IMR-90 (cell line): ENCODE data around the gene RALGAPA2. TPM values are rescaled to one million over a fixed set of nuclear protein-coding genes. Genes with fewer than 3 reads are reported as not detected.

Source experiments
- ATAC-seq: fragments of 200-7000 bp; cut with Tn5 transposase; 2 replicates; pipeline ENCODE4 v1.9.1; 2020; ENCODE audit warnings: low read depth, mild to moderate bottlenecking, moderate library complexity
- BruUV-seq: library from RNA; stranded (reverse); fragments of 400-500 nt; replicated peaks from 2 replicates; lab custom pipeline; 2021; lab: Mats Ljungman, UMichigan
- CTCF ChIA-PET: fragments of 300-600 bp; formaldehyde crosslinking; extraction: SDS; loops from one replicate; lab custom pipeline; 2021; ENCODE audit warnings: antibody characterized with exemption; lab: Yijun Ruan, JAX
- POLR2A ChIA-PET: fragments of 300-600 bp; sonication (Branson Sonifier 250); formaldehyde crosslinking; loops from one replicate; lab custom pipeline; 2022; ENCODE audit warnings: antibody characterized with exemption; ENCODE audit not compliant: unreplicated experiment; lab: Charles Lee
- DNase-seq: peaks from one replicate; pipeline ENCODE4 v3.0.0; 2013
- H2AFZ ChIP-seq: replicated peaks from 2 replicates; pipeline ENCODE3; 2013; ENCODE audit warnings: low read length, mild to moderate bottlenecking; ENCODE audit not compliant: poor library complexity
- H2AK5ac ChIP-seq: 2 replicates; pipeline ENCODE4 v1.6.1; 2013; ENCODE audit warnings: low read depth, low read length, inconsistent platforms
- H2AK9ac ChIP-seq: replicated peaks from 2 replicates; pipeline ENCODE3; 2013; ENCODE audit warnings: mild to moderate bottlenecking, low read depth, low read length, moderate library complexity; ENCODE audit not compliant: poor library complexity
- H2BK120ac ChIP-seq: 2 replicates; pipeline ENCODE4 v1.6.1; 2013; ENCODE audit warnings: low read depth, low read length, inconsistent platforms
- H2BK15ac ChIP-seq: 3 replicates; pipeline ENCODE4 v1.6.1; 2013; ENCODE audit warnings: low read depth, low read length, inconsistent platforms
- H2BK20ac ChIP-seq: 2 replicates; pipeline ENCODE4 v1.6.1; 2013; ENCODE audit warnings: low read depth, mild to moderate bottlenecking, inconsistent platforms, low read length, moderate library complexity
- H2BK5ac ChIP-seq: 2 replicates; pipeline ENCODE4 v1.6.1; 2013; ENCODE audit warnings: mild to moderate bottlenecking, low read depth, low read length, inconsistent platforms; ENCODE audit not compliant: poor library complexity, severe bottlenecking
- H3K14ac ChIP-seq: replicated peaks from 2 replicates; pipeline ENCODE4 v1.6.1; 2013; ENCODE audit warnings: low read depth, low read length, inconsistent platforms
- H3K18ac ChIP-seq: 2 replicates; pipeline ENCODE4 v1.6.1; 2013; ENCODE audit warnings: low read depth, low read length, control low read depth
- H3K23ac ChIP-seq: 2 replicates; pipeline ENCODE4 v1.6.1; 2013; ENCODE audit warnings: low read depth, low read length, inconsistent platforms
- H3K27ac ChIP-seq: 2 replicates; pipeline ENCODE4 v1.5.1; 2013; ENCODE audit warnings: mild to moderate bottlenecking, control low read depth, low read length; ENCODE audit not compliant: insufficient read depth
- H3K27me3 ChIP-seq: 2 replicates; pipeline ENCODE4 v1.6.1; 2013; ENCODE audit warnings: low read length; ENCODE audit not compliant: control insufficient read depth, insufficient read depth
- H3K36me3 ChIP-seq: 2 replicates; pipeline ENCODE4 v1.6.1; 2013; ENCODE audit warnings: low read length, mixed read lengths; ENCODE audit not compliant: control insufficient read depth, insufficient read depth
- H3K4ac ChIP-seq: 2 replicates; pipeline ENCODE4 v1.6.1; 2013; ENCODE audit warnings: low read depth, low read length, inconsistent platforms
- H3K4me1 ChIP-seq: 2 replicates; pipeline ENCODE4 v1.6.1; 2013; ENCODE audit warnings: low read length, mixed read lengths; ENCODE audit not compliant: control insufficient read depth, insufficient read depth
- H3K4me2 ChIP-seq: 2 replicates; pipeline ENCODE4 v1.6.1; 2013; ENCODE audit warnings: low read depth, mild to moderate bottlenecking, control low read depth, low read length, moderate library complexity
- H3K4me3 ChIP-seq: 2 replicates; pipeline ENCODE4 v1.5.1; 2013; ENCODE audit warnings: low read depth, mild to moderate bottlenecking, control low read depth, low read length, moderate library complexity; ENCODE audit not compliant: insufficient read depth
- H3K56ac ChIP-seq: 2 replicates; pipeline ENCODE4 v1.6.1; 2013; ENCODE audit warnings: low read length, inconsistent platforms; ENCODE audit not compliant: insufficient read depth; ENCODE audit errors: extremely low read depth
- H3K79me1 ChIP-seq, 2 experiments: 2 replicates each; pipeline ENCODE4 v1.6.1; 2013; ENCODE audit warnings: low read length in 2 of 2, inconsistent platforms in 1 of 2, low read depth in 1 of 2
- H3K9ac ChIP-seq: 2 replicates; pipeline ENCODE4 v1.6.1; 2013; ENCODE audit warnings: low read depth, low read length, control low read depth
- H3K9me1 ChIP-seq: 2 replicates; pipeline ENCODE4 v1.6.1; 2013; ENCODE audit warnings: low read length, inconsistent platforms; ENCODE audit not compliant: insufficient read depth
- H3K9me3 ChIP-seq: 2 replicates; pipeline ENCODE4 v1.6.1; 2013; ENCODE audit warnings: low read length; ENCODE audit not compliant: control insufficient read depth, insufficient read depth
- H4K20me1 ChIP-seq: 2 replicates; pipeline ENCODE4 v1.6.1; 2013; ENCODE audit warnings: low read length, inconsistent platforms; ENCODE audit not compliant: insufficient read depth
- H4K5ac ChIP-seq: 2 replicates; pipeline ENCODE4 v1.6.1; 2013; ENCODE audit warnings: mild to moderate bottlenecking, low read depth, low read length, control low read depth
- H4K8ac ChIP-seq, 2 experiments: 2 replicates each; pipeline ENCODE4 v1.6.1; 2013; ENCODE audit warnings: low read depth in 2 of 2, low read length in 2 of 2, control low read depth in 1 of 2, inconsistent platforms in 1 of 2
- H4K91ac ChIP-seq: 2 replicates; pipeline ENCODE4 v1.6.1; 2013; ENCODE audit warnings: low read depth, low read length, inconsistent platforms; ENCODE audit not compliant: insufficient read depth
- BHLHE40 ChIP-seq: fragments of 150-350 bp; IDR thresholded peaks from 2 replicates; pipeline ENCODE4 v1.6.1; 2016; ENCODE audit warnings: mild to moderate bottlenecking, low read depth, low read length
- CEBPB ChIP-seq: IDR thresholded peaks from 2 replicates; pipeline ENCODE4 v1.6.1; 2012; ENCODE audit warnings: low read depth, low read length, improper control_type of control experiment
- CHD1 ChIP-seq: IDR thresholded peaks from 2 replicates; pipeline ENCODE4 v1.6.1; 2012; ENCODE audit warnings: low read depth, low read length, improper control_type of control experiment
- CTCF ChIP-seq: conservative IDR thresholded peaks from 2 replicates; pipeline ENCODE4 v1.5.1; 2012; ENCODE audit warnings: mild to moderate bottlenecking, low read depth, low read length, improper control_type of control experiment
- ELK1 ChIP-seq: fragments of 150-350 bp; IDR thresholded peaks from 2 replicates; pipeline ENCODE4 v1.6.1; 2016; ENCODE audit warnings: low read depth, mild to moderate bottlenecking, low read length, moderate library complexity, borderline replicate concordance
- FOS ChIP-seq: fragments of 150-350 bp; IDR thresholded peaks from 2 replicates; pipeline ENCODE4 v1.6.1; 2016; ENCODE audit warnings: low read depth, low read length
- MAFK ChIP-seq: IDR thresholded peaks from 2 replicates; pipeline ENCODE4 v1.6.1; 2012; ENCODE audit warnings: low read depth, low read length, improper control_type of control experiment
- MAZ ChIP-seq: IDR thresholded peaks from 2 replicates; pipeline ENCODE4 v1.6.1; 2012; ENCODE audit warnings: low read depth, mild to moderate bottlenecking, low read length, improper control_type of control experiment, moderate library complexity, borderline replicate concordance
- MXI1 ChIP-seq: IDR thresholded peaks from 2 replicates; pipeline ENCODE4 v1.6.1; 2012; ENCODE audit warnings: low read depth, mild to moderate bottlenecking, low read length, moderate library complexity, borderline replicate concordance
- POLR2A ChIP-seq: IDR thresholded peaks from 2 replicates; pipeline ENCODE4 v1.6.1; 2012; ENCODE audit warnings: mild to moderate bottlenecking, low read depth, low read length
- RAD21 ChIP-seq: IDR thresholded peaks from 2 replicates; pipeline ENCODE4 v1.6.1; 2012; ENCODE audit warnings: low read length, improper control_type of control experiment
- RCOR1 ChIP-seq: IDR thresholded peaks from 2 replicates; pipeline ENCODE4 v1.6.1; 2012; ENCODE audit warnings: mild to moderate bottlenecking, low read length, improper control_type of control experiment; ENCODE audit not compliant: insufficient replicate concordance
- RFX5 ChIP-seq: IDR thresholded peaks from 2 replicates; pipeline ENCODE4 v1.8.0; 2012; ENCODE audit warnings: low read depth, mild to moderate bottlenecking, low read length, moderate library complexity
- SMC3 ChIP-seq: fragments of 150-350 bp; IDR thresholded peaks from 2 replicates; pipeline ENCODE4 v1.6.1; 2016; ENCODE audit warnings: low read depth, mild to moderate bottlenecking, antibody characterized with exemption, low read length, moderate library complexity
- WGBS, 2 experiments: methylation state at CpG; one replicate each; pipeline versions ENCODE4 v1.1.5 to v1.1.7; 2013; ENCODE audit warnings: missing lambda C conversion rate in 2 of 2; ENCODE audit not compliant: insufficient read length in 1 of 2; ENCODE audit errors: extremely low coverage in 2 of 2; 5-methylcytosine and 5-hydroxymethylcytosine counted together
- dilution Hi-C: fragments of 300-500 bp; cut with HindIII; formaldehyde crosslinking; loops from one replicate; pipeline ENCODE4 v1.14.3; 2018; ENCODE audit warnings: low sequenced_read_pairs; ENCODE audit not compliant: unreplicated experiment
- in situ Hi-C: fragments of 300-500 bp; cut with MboI; formaldehyde crosslinking; loops from 3 replicates; pipeline ENCODE4 v1.14.3; 2019; ENCODE audit warnings: low sequenced_read_pairs, inconsistent platforms, mixed read lengths
- intact Hi-C: fragments of 100-400 bp; cut with micrococcal nuclease; formaldehyde crosslinking; loops from 2 replicates; pipeline ENCODE4 v1.10.0; 2022
- polyA plus RNA-seq, 3 experiments: library from polyadenylated mRNA; depleted of rRNA; stranded (reverse); fragments of >200 nt; gene quantifications; 2 replicates each; pipeline ENCODE4 v1.2.3, GENCODE V29; 2012; ENCODE audit warnings: low replicate concordance in 1 of 3
- total RNA-seq: library from RNA; depleted of rRNA; stranded (reverse); fragments of >200 nt; gene quantifications from 2 replicates; pipeline ENCODE4 v1.2.3, GENCODE V29; 2012
- TF ChIP-seq, protein P1 (sequence below): fragments of 150-350 bp; IDR thresholded peaks from 2 replicates; pipeline ENCODE4 v1.6.1; 2017; ENCODE audit warnings: mild to moderate bottlenecking, antibody characterized with exemption, low read length, low read depth

Gene RALGAPA2
- total and polyA plus RNA-seq, 2 of the 4 experiments (the other 2 are of a cell fraction): 1.3 to 3.9 TPM

GRCh38 chr20:20683481-20684321 lies 28.7 kb downstream of the RALGAPA2 start:
- POLR2A ChIA-PET: no interaction called here
- H2AK9ac ChIP-seq: no peak overlapping the region
- no peaks in the 10 kb centered on the region; the same call in 1 of the 2 replicates for H3K27me3 ChIP-seq
- intact Hi-C loops: no loop called here
- CTCF ChIA-PET: no interaction called here
- no peaks in the 10 kb centered on the region for H3K4me1 ChIP-seq
- H3K14ac ChIP-seq: no peak overlapping the region
- dilution Hi-C loops: no loop called here
- no peak overlapping the region for H4K8ac ChIP-seq
- no peak overlapping the region for H3K4me2 ChIP-seq
- no peak overlapping the region for H2BK5ac ChIP-seq
- no peak overlapping the region for H3K27ac ChIP-seq
- no peaks in the 10 kb centered on the region for H3K9me3 ChIP-seq
- no peaks in the 10 kb centered on the region; a peak in 1 of 4 replicates for H3K79me1 ChIP-seq
- no peak for DNase-seq
- no TSS peak for BruUV-seq
- no peak for ATAC-seq
- H2AFZ ChIP-seq: no peak overlapping the region
- in situ Hi-C loops: no loop called here
- H2BK15ac ChIP-seq: no peak overlapping the region
- no peak overlapping the region for H3K9ac ChIP-seq
- H3K56ac ChIP-seq: no peak overlapping the region
- H3K18ac ChIP-seq: no peak overlapping the region
- no peak overlapping the region for H3K23ac ChIP-seq
- no peak overlapping the region for H4K5ac ChIP-seq
- no peaks in the 10 kb centered on the region for H3K36me3 ChIP-seq
- no peak overlapping the region for H2BK20ac ChIP-seq
- no peak overlapping the region for H2AK5ac ChIP-seq
- H3K9me1 ChIP-seq: no peaks in the 10 kb centered on the region
- no peaks in the 10 kb centered on the region for H4K20me1 ChIP-seq
- H4K91ac ChIP-seq: no peak overlapping the region
- H3K4me3 ChIP-seq: no peak overlapping the region
- WGBS, 2 experiments: no CpG with 5 or more reads among the region's 10 CpGs
- H3K4ac ChIP-seq: no peak overlapping the region
- no peak overlapping the region for H2BK120ac ChIP-seq
- TF ChIP-seq BHLHE40 (no peak), RFX5 (no peak), RCOR1 (no peak), CTCF (no peak), ELK1 (no peak), CEBPB (no peak), MXI1 (no peak), MAZ (no peak), SMC3 (no peak), POLR2A (no peak), FOS (no peak), MAFK (no peak), CHD1 (no peak), RAD21 (no peak)
- TF ChIP-seq, protein P1, sequence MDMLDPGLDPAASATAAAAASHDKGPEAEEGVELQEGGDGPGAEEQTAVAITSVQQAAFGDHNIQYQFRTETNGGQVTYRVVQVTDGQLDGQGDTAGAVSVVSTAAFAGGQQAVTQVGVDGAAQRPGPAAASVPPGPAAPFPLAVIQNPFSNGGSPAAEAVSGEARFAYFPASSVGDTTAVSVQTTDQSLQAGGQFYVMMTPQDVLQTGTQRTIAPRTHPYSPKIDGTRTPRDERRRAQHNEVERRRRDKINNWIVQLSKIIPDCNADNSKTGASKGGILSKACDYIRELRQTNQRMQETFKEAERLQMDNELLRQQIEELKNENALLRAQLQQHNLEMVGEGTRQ: no peak
